Measurements from ENCODE around the gene TEX28. TPM values are rescaled to one million over a fixed set of nuclear protein-coding genes. Genes with fewer than 3 reads are reported as not detected.

TEX28 gene
- total RNA-seq, 1 experiment from 2014 or later, result not detected

- ChIA-PET POLR2A (no interaction called here), CTCF (no interaction called here), RAD21 (ENCODE audit: low non-redundant PET in 1 of 2, low total read pairs in 2 of 2, uncharacterized antibody in 2 of 2, unreplicated experiment in 2 of 2) (no interaction called here)
- Histone ChIP-seq H3K9me2 (ENCODE audit: insufficient read depth) (no peaks in the 10 kb centered on the region), H3K9ac (ENCODE audit: low read length) (no peak overlapping the region), H3K4me1 (ENCODE audit: control insufficient read depth in 1 of 2, insufficient read depth in 2 of 2, low read length in 2 of 2) (peaks cover 0 to 4% of the 10 kb centered on the region in 2 experiments; a peak in 1 of 4 replicates), H3K36me3 (ENCODE audit: control insufficient read depth in 1 of 2, insufficient read depth in 2 of 2, low read length in 2 of 2) (no peaks in the 10 kb centered on the region), H3K27ac (ENCODE audit: low read depth, low read length) (no peak overlapping the region), H3K4me2 (ENCODE audit: low read length) (no peak overlapping the region), H3K27me3 (ENCODE audit: insufficient read depth, low read length) (no peaks in the 10 kb centered on the region), H3K79me2 (ENCODE audit: insufficient read depth, low read length) (no peaks in the 10 kb centered on the region), H3K9me3 (ENCODE audit: control insufficient read depth in 1 of 2, insufficient read depth in 1 of 2, low read depth in 1 of 2, low read length in 2 of 2) (no peaks in the 10 kb centered on the region), H3K4me3 (replicated peaks in 1 of 2; ENCODE audit: low read depth in 1 of 2, low read length in 2 of 2) (no peak overlapping the region), H2AFZ (ENCODE audit: low read depth, low read length, poor library complexity, severe bottlenecking) (no peak overlapping the region), H4K20me1 (ENCODE audit: insufficient read depth) (no peaks in the 10 kb centered on the region)
- TF ChIP-seq EGR1 (IDR thresholded peaks at IDR 0.05; ENCODE audit: low read depth) (no peak), REST (IDR thresholded peaks at IDR 0.05; ENCODE audit: low read depth) (no peak), POLR2A (IDR thresholded peaks at IDR 0.05; ENCODE audit: borderline replicate concordance, extremely low read depth, insufficient read depth, insufficient read length) (no peak), CEBPB (IDR thresholded peaks at IDR 0.05; ENCODE audit: low read depth) (no peak), ATF3 (IDR thresholded peaks at IDR 0.05) (no peak), ELF1 (IDR thresholded peaks at IDR 0.05; ENCODE audit: borderline replicate concordance, low read depth) (no peak), EZH2phosphoT487 (IDR thresholded peaks at IDR 0.05; ENCODE audit: borderline replicate concordance) (no peak), ZNF274 (IDR thresholded peaks at IDR 0.05; ENCODE audit: low read depth, low read length) (no peak), CTCF (IDR thresholded peaks at IDR 0.05 in 2 of 3, conservative IDR thresholded peaks at IDR 0.05 in 1 of 3; ENCODE audit: borderline replicate concordance in 1 of 3, insufficient read depth in 1 of 3, low read depth in 2 of 3, low read length in 2 of 3) (no peak), ZFX (IDR thresholded peaks at IDR 0.05) (no peak), CBX3 (IDR thresholded peaks at IDR 0.05; ENCODE audit: low read depth) (no peak), POLR2AphosphoS5 (IDR thresholded peaks at IDR 0.05; ENCODE audit: low read depth, low read length) (no peak), JUND (IDR thresholded peaks at IDR 0.05) (no peak), MAX (IDR thresholded peaks at IDR 0.05) (no peak), ZBTB33 (IDR thresholded peaks at IDR 0.05; ENCODE audit: extremely low read depth, insufficient replicate concordance, low read length) (no peak), SIN3A (IDR thresholded peaks at IDR 0.05; ENCODE audit: low read depth) (no peak), YY1 (IDR thresholded peaks at IDR 0.05; ENCODE audit: extremely low read depth, insufficient replicate concordance, low read depth, low read length) (no peak)
- intact Hi-C loops (cut with micrococcal nuclease), result no loop called here
- ATAC-seq, result no peak
- DNase-seq (ENCODE audit: low read depth, low spot score), result no peak
- no TSS peak for BruUV-seq (replicated peaks)
These were observed 18.2 kb upstream of the TEX28 start for GRCh38 chrX:154313147-154313546.

Data from HCT116 (cell line).